ENCODE measurements around the gene MED13L. TPM values are rescaled to one million over a fixed set of nuclear protein-coding genes. Genes with fewer than 3 reads are reported as not detected.
"Not testable (repeated sequence)": the region's sequence is repeated elsewhere in the genome, so short reads cannot be mapped to it uniquely, and the experiment has no call there.

MED13L gene
- total RNA-seq, 1 experiment from 2014 or later: 62.6 TPM

DNA sequence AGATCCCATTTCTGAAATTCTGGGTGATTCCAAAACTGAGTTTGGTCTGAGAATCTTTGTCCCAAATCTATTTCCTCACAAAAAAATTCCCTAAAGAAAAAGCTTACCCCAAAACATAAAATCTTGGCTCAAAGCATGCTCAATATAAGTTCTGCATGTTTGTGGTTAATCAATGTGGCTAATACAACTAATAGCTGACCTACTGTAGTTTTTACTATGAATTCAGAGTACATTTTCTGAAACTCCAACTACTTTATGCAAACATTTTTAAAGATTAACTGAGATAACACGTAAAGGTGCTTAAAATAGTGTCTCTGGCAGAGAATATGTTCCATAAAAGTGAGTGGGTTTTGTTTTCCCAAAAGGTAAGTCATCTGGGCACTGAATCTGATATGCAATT, 133.1 kb downstream of the MED13L start:
- in situ Hi-C loops (cut with HindIII; ENCODE audit: low sequenced_read_pairs): no loop called here

DNA sequence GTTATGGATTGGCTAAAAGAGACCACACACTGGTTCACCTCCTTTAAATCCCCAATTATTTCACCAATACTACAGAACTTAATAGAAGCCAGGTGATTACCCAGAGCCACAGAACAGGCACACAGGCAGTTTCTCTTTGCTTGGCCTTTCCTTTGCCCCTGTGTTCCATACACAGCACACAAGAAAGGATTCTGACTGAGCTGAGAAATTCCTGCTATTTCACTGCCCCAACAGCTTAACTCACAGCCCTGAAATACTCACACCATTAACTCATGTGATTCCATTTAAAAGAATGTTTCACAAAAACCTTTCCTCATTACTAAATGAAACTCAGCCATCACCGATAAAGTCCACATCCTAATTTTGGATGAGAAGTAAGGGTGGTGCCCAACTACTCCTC, 133.6 kb downstream of the MED13L start:
- no peak for DNase-seq (ENCODE audit: low spot score)

More for the DNA sequence above, 133.1 kb downstream of the MED13L start:
- DNase-seq (ENCODE audit: low spot score): no peak

DNA sequence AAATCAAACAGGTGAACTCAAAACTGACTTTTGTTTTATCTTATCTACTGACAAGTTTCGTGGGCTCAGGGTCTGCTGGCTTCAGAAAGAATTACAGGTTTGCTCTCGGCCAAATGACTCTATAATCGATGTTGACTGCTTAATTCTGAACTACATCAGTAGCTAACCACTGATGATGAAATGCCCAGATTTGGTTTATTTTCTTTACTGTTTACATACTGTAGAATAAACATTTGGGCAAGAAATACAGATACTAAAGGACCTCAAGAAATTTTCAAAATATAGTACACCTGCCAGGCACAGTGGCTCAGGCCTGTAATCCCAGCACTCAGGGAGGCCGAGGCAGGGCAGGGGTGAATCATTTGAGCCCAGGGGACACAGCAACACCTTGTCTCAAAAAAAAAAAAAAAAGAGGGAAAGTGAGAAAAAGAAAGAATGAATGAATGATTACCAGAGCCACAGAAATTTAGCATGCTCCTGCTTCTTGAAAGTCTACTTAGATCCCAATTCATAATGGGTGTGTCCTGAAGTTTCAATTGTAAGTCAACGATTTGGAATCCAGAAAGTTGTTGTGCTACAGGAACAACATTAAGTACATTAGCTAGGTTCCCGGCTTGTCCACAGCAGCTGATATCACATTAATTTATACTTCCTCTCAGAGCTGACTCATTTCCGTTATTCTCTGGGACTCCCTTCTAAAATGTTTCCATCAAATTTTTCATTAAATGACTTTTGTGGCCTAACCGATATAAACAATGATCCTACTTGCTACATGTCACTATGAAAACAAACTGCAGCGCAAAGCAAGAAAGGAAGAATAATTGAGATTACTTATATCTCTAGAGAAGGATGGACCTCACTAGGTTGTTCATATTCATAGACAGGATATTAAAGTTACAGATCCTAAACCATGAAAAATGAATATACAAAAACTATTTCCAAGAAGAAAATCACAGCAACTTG, 134.3 kb downstream of the MED13L start:
- no peak for DNase-seq (ENCODE audit: low spot score)
- in situ Hi-C loops (cut with HindIII; ENCODE audit: low sequenced_read_pairs): no loop called here

More for the DNA sequence above, 133.6 kb downstream of the MED13L start:
- in situ Hi-C loops (cut with HindIII; ENCODE audit: low sequenced_read_pairs): no loop called here

DNA sequence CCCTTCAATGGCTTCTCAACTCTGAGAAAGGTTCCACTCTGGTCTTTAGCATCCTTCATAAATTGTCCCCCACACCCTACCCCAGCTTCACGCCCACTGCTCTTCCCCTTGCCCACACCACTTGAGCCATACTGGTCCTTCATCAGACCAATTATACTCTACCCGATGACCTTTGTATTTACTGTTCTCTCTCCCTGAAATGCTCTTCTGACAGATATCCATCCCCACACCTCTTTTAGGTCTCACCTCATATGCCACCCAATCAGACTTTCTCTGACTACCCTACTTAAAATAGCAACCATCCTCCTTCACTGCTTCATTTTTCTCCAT, 135.7 kb downstream of the MED13L start:
- DNase-seq (ENCODE audit: low spot score): no peak
- in situ Hi-C loops (cut with HindIII; ENCODE audit: low sequenced_read_pairs): no loop called here

DNA sequence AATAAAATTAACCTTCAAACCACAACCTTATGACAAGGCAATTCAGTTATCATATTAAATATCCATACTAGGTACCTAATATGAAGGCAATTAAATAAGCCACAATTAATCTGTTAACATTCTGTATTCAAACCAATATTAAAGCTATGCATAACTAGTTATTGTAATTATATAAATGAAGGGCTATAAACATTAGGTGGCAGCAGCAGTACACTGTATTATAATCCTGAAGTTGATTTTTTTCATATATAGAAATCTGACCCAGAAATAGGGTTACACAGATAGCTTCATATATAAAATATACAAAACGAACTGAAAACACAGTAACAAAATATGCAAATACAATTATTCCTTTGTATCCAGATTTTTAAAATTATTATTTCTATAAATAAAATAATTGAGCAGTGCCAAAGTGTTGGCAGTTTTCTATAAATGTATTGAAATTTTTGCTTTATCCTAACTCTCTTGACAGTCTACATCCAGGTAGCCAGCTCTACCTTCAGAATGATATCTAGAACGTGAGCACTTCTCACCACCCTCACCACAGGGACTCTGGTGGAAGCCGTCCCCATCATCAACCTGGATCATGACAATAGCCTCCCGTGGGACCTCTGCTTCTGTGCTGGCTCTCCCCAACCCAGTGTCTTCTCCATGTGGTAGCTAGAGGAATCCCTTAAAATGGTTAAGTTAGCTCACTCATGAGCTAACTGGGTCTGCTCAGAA, 136.2 kb downstream of the MED13L start:
- DNase-seq (ENCODE audit: low spot score): no peak
- in situ Hi-C loops (cut with HindIII; ENCODE audit: low sequenced_read_pairs): no loop called here

DNA sequence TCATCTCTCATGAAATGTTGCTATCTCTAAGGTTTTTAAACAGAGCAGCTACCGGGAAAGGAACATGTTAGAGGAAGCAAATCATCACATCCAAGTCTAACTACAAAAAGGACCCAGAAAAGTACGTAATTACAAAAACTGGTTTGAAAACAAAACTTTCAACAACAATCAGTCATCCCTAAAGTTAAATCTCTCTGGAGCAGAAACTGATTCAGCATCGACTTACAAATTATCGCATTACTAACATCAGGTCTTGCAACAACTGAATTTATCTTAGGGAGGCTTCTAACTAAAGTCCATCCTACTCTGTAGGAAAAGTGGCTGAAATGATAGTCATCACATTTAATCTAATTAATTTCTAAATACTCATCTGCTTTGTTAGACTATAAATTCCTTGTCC, 137.0 kb downstream of the MED13L start:
- in situ Hi-C loops (cut with HindIII; ENCODE audit: low sequenced_read_pairs): no loop called here
- DNase-seq (ENCODE audit: low spot score): no peak

DNA sequence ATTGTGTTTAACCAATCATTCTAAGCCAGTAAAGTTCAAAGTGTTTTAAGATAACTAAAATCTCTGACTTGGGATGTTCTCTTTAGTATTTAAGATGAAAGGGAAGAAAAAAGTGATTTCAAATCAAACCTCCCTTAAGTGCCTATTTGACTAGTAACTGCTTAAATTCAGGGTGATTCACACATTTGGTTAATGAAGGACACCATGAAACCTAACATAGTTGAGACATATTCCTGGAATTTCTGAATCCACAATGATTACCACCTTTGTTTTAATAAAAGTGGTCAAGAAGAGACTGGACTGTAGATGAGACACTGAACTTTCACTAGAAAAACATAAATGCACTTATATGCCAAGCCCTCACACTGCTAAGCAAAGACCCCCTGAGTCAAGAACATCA, 138.7 kb downstream of the MED13L start:
- in situ Hi-C loops (cut with HindIII; ENCODE audit: low sequenced_read_pairs): no loop called here
- no peak for DNase-seq (ENCODE audit: low spot score)

DNA sequence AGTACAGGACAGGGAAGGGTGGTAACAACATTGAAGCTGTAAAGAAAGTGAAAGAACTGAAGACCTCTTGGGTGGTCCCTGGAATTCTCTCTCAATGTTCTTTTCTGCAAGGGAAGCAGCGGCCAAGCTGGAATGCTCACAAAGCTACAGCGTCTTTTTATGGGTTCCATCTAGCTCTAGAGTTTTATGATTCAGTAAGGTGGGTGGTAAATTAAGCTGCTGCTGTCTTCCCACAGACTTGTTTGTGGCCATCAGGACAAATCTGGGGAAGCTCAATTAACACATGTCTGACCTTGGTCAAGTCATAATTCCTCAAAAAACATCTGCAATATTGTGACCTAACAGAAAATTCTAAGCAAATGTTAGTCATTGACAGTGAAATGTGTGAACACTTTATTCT, 139.1 kb downstream of the MED13L start:
- in situ Hi-C loops (cut with HindIII; ENCODE audit: low sequenced_read_pairs): no loop called here
- no peak for DNase-seq (ENCODE audit: low spot score)

DNA sequence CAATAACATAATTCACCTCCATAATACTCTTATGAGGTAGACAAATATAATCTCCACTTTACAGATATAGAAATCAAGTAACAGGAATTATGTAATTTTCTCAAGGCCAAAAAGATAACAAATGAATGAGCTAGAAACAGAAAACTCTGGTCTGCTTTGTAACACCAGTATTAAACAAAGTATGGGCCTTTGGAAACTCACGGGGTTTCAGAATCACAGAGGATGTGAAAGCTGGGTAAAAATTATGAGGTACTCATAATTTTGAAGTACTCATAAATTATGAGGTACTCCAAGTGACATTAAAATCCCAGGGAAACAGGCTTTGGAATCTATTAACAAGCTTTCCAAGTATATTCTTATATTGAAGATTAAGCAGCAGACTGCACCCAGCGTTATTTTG, 140.2 kb downstream of the MED13L start:
- no peak for DNase-seq (ENCODE audit: low spot score)
- in situ Hi-C loops (cut with HindIII; ENCODE audit: low sequenced_read_pairs): no loop called here

DNA sequence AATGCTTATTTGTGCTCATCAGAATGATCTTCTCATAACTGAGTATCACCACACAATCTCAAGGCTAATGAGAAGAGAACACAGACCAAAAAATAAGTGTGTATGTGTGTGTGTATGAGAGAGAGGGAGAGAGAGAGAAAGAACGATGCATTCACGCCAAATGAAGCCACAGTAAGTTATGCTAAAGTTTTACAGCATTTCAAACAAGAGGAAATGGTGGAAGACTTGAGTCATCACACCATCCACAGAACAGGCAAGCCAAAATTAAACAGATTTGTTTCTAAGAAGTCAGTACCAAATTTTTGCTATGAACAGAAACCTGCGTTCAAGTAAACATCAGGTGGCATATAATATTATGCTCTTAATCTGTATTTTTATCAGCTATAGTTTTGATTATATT, 141.2 kb downstream of the MED13L start:
- DNase-seq (ENCODE audit: low spot score): no peak
- in situ Hi-C loops (cut with HindIII; ENCODE audit: low sequenced_read_pairs): no loop called here

DNA sequence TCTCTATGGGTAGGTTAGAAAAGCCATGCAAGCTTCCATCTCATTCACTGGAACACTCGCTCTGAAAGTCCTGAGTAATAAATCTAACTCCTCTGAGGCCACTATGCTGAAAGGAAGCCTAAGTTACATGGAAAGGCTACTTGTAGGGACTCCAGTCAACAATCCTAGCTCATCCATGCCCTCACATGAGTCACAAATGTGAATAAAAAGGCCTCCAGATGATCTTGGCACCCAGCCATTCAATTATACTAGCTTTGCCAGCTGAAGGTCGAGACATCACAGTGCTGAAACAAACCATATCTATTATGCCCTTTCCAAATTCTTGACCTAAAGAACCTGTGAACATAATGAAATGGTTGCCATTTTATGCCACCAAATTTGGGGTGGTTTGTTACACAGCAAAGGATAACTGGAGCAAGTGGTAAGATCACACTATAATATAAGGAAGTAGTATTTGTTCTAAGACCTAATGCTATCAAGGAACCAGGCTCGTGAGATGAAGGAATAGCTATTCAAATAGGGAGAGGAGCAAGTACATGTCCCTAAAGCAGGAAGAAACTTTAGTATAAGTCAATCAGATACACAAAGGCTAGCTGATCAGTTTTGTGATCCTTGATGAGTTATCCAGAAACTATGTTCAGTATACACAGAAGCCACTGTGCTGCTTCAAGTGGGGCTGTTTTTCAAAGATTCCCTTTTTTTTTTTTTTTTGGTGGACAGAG, 142.1 kb downstream of the MED13L start:
- in situ Hi-C loops (cut with HindIII; ENCODE audit: low sequenced_read_pairs): no loop called here
- no peak for DNase-seq (ENCODE audit: low spot score)

DNA sequence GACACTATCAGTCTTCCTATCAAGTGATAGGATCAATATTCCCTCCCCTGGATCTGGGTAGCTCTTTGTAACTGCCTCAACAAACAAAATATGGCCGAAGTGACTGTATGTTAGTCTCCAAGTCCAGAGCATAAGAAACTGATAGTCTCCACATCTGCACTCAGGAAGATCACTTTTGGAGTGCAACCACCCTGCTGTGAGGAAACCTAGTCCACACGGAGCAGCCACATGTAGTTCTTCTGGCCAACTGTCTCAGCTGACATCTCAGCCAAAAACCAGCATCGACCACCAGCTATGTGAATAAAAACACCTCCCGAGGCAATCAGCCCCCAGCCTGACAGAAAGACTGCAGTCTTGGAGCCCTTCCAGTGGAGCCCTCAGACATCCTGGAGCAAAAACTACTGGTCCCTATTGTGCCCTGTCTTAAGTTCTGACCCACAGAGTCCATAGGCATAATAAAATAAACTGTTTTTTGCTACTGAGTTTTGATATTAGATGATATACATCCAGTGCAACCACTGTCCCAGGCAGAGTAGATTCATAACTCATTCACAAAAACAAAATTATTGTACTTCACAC, 143.8 kb downstream of the MED13L start:
- in situ Hi-C loops (cut with HindIII; ENCODE audit: low sequenced_read_pairs): no loop called here
- DNase-seq (ENCODE audit: low spot score): no peak

DNA sequence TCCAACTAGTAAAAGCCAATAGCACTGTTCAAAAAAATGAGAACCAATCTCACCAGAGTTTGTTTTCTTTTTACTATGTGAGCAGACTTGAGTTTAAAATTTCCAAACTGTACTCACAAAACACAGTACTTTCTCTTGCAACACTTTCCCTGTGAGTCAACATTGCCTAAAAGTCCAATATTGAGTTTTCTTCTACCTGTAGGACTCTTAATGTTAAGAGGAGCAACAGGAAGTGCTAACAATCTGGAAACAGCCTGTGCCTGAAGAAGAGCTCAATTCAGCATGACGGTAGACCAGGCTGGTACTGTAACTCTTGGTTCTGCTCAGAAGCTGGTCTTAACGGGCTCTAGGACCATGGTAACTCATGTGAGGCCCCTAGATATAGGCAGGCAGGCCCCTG, 144.3 kb downstream of the MED13L start:
- DNase-seq (ENCODE audit: low spot score): no peak
- in situ Hi-C loops (cut with HindIII; ENCODE audit: low sequenced_read_pairs): no loop called here

DNA sequence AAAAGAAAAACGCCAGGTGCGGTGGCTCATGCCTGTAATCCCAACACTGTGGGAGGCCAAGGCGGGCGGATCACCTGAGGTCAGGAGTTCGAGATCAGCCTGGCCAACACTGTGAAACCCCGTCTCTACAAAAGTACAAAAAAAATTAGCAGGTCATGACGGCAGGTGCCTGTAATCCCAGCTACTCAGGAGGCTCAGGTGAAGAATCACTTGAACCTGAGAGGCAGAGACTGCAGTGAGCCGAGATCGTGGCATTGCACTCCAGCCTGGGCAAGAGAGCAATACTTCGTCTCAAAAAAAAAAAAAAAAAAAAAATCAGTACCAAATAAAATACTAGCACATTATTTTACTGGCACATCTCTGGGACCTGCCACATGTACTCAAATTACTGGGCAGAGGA, 145.5 kb downstream of the MED13L start:
- in situ Hi-C loops (cut with HindIII; ENCODE audit: low sequenced_read_pairs); DNase-seq (ENCODE audit: low spot score): not testable (repeated sequence)

DNA sequence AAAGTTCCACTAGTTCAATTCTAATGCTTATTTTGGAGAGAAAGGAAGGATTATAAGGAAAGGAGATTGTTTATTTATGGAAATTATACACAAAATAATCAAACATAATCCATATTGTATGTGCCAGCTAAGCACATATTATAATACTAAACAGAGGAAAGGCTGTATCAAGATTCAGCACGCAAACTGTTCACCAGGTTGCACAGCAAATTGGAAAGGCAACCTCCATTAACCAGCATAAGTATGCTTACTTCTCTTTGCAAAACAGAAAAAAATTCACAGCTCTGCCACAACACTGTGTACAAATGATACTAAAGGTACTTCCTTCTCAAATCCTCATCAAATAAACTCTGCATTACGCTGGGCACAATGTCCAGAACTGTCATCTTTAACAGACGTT, 146.3 kb downstream of the MED13L start:
- in situ Hi-C loops (cut with HindIII; ENCODE audit: low sequenced_read_pairs): no loop called here
- DNase-seq (ENCODE audit: low spot score): no peak

DNA sequence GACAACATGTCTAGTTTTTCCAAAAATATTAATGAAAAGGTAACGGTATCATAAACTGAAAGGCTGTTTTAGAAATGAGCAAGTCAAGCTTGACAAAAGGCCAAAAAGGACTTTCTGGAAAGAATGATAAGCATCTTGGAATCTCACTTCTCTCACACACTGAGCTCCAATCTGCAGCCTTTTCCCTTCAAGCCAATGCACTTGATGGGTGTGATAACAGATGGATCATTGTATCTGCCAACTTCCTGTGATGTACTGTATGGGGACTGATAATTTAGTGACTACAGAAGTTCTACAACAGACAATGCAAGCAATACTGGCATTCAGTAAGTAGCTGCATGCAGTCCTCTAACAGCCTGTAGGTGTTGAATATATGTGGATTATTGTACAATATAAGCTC, 147.1 kb downstream of the MED13L start:
- DNase-seq (ENCODE audit: low spot score): peak; percentile 96
- in situ Hi-C loops (cut with HindIII; ENCODE audit: low sequenced_read_pairs): no loop called here

DNA sequence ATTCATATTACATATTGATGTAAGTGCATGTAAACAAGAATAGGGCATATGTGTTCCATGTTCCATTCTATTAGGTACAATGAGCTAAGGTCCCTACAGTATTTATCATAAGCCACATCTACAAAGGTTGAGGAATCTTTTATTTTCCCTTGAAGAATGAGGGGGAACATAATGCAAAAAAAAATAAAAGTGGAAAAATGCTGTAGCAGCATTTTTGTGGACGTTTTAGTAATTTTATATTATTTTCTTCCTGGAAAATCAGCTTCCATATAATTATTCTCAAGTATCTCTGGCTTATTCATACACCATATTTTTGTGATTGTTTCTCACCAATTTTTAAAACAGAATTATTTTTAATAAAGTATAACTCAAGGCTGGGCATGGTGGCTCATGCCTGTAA, 148.7 kb downstream of the MED13L start:
- in situ Hi-C loops (cut with HindIII; ENCODE audit: low sequenced_read_pairs): no loop called here
- no peak for DNase-seq (ENCODE audit: low spot score)

DNA sequence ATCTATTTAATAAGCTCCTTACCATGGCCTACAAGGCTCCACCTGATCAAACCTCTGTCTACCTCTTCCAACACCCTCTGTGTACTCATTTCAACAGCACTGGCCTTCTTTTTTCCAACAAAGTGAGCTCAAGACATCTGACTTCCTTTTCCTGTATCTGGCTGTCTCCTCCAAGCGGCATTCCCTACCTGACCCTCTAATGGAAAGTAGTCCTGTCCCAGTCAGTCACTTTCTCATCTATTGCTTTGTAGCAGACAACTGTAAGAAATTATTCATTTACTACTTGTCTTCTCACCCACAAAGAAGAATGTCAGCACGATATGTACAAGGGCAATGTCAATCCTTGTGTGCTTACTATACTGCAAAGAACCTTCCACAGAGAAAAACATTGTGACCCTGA, 149.6 kb downstream of the MED13L start:
- in situ Hi-C loops (cut with HindIII; ENCODE audit: low sequenced_read_pairs): no loop called here
- no peak for DNase-seq (ENCODE audit: low spot score)

DNA sequence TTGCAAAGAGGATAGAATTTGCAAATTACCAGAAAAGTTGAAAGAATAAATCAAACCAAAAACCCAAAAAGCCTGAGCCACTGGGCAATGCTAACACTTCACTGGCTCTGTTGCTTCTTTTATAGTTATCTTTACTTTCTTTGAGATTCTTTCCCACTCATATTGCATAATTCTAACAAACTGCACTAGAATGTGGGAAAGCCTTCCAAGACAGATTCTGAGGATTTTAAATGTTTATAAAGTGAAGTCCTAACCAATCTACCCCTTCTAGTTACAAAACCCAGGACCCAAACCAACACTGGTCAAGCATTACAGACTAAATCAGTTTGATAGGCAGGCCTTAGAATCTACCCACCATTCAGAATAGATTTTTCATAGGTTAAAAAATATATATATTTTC, 150.9 kb downstream of the MED13L start:
- in situ Hi-C loops (cut with HindIII; ENCODE audit: low sequenced_read_pairs): no loop called here
- DNase-seq (ENCODE audit: low spot score): no peak

Measured in G401 (cell line).